Lower lobe of right lung (tissue), 2 donors: ENCODE measurements around the gene TMEM184C. TPM values are rescaled to one million over a fixed set of nuclear protein-coding genes. Genes with fewer than 3 reads are reported as not detected.

Experiments used
- ATAC-seq, 2 donors: fragments of 200-7000 bp; cut with Tn5 transposase; one replicate each; pipeline ENCODE4 v1.9.1; 2020 to 2022; ENCODE audit warnings: mild to moderate bottlenecking in 2 of 2, moderate library complexity in 2 of 2
- DNase-seq: peaks from one replicate; pipeline ENCODE4 v3.0.0-alpha.2; 2020
- H3K27ac ChIP-seq: fragments of 200-600 bp; one replicate; pipeline ENCODE4 v1.8.0; 2022
- H3K27me3 ChIP-seq: fragments of 200-600 bp; one replicate; pipeline ENCODE4 v1.8.0; 2022; ENCODE audit warnings: low read depth
- H3K36me3 ChIP-seq: fragments of 200-600 bp; one replicate; pipeline ENCODE4 v1.8.0; 2022; ENCODE audit warnings: mild to moderate bottlenecking
- H3K4me1 ChIP-seq: fragments of 200-600 bp; one replicate; pipeline ENCODE4 v1.8.0; 2022
- H3K4me3 ChIP-seq: fragments of 200-600 bp; one replicate; pipeline ENCODE4 v1.8.0; 2022; ENCODE audit warnings: mild to moderate bottlenecking
- H3K9me3 ChIP-seq: fragments of 200-600 bp; one replicate; pipeline ENCODE4 v1.8.0; 2022
- intact Hi-C: fragments of 100-400 bp; cut with DNase I; formaldehyde crosslinking; loops from one replicate; pipeline ENCODE4 v1.11.0; 2022
- total RNA-seq: library from RNA; stranded (reverse); fragmentation: NEBNext Ultra II Directional; extraction: Animal tissue kit (Norgen Biotek cat#: 25700); gene quantifications from one replicate; pipeline ENCODE4 v1.2.1, GENCODE V29; 2021
- TF ChIP-seq, protein P1 (sequence below): fragments of 200-600 bp; IDR thresholded peaks from one replicate; pipeline ENCODE4 v1.8.0; 2022; ENCODE audit warnings: antibody characterized with exemption, mild to moderate bottlenecking
- donor health status: DM: no; HTN: yes; CAD: no; lungs with severe emphysema.

TMEM184C gene
- total RNA-seq, 1 donor from 2014 or later, result 29.2 TPM

GRCh38 chr4:147578593-147578992, 38.6 kb upstream of the TMEM184C start:
- H3K36me3 ChIP-seq, result no peaks in the 10 kb centered on the region
- ATAC-seq (no peak), DNase-seq (no peak)
- H3K27ac ChIP-seq, result no peak overlapping the region
- no peaks in the 10 kb centered on the region for H3K9me3 ChIP-seq
- no peak overlapping the region for H3K4me3 ChIP-seq
- H3K27me3 ChIP-seq, result no peaks in the 10 kb centered on the region
- no peaks in the 10 kb centered on the region for H3K4me1 ChIP-seq
- intact Hi-C loops, result no loop called here
- TF ChIP-seq, protein P1, sequence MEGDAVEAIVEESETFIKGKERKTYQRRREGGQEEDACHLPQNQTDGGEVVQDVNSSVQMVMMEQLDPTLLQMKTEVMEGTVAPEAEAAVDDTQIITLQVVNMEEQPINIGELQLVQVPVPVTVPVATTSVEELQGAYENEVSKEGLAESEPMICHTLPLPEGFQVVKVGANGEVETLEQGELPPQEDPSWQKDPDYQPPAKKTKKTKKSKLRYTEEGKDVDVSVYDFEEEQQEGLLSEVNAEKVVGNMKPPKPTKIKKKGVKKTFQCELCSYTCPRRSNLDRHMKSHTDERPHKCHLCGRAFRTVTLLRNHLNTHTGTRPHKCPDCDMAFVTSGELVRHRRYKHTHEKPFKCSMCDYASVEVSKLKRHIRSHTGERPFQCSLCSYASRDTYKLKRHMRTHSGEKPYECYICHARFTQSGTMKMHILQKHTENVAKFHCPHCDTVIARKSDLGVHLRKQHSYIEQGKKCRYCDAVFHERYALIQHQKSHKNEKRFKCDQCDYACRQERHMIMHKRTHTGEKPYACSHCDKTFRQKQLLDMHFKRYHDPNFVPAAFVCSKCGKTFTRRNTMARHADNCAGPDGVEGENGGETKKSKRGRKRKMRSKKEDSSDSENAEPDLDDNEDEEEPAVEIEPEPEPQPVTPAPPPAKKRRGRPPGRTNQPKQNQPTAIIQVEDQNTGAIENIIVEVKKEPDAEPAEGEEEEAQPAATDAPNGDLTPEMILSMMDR, result no peak

DNA sequence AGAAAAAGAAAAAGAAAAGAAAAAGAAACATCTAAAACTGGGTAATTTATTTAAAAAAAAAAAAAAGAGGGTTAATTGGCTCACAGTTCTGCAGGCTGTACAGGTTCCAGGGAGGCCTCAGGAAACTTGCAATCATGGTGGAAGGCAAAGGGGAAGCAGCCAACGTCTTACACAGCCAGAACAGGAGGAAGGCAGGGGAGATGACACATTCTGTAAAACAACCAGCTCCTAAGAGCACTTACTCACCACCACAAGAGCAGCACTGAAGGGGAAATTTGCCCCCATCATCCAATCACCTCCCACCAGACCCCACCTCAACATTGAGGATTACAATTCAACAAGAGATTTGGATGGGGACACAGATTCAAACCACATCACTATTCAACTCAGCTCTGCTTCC, 36.8 kb upstream of the TMEM184C start:
- no peaks in the 10 kb centered on the region for H3K36me3 ChIP-seq
- H3K4me3 ChIP-seq, result no peak overlapping the region
- no peak for ATAC-seq
- H3K27ac ChIP-seq, result no peak overlapping the region
- TF ChIP-seq, protein P1, result no peak
- intact Hi-C loops, result no loop called here
- no peak for DNase-seq
- no peaks in the 10 kb centered on the region for H3K4me1 ChIP-seq
- H3K27me3 ChIP-seq, result no peaks in the 10 kb centered on the region
- H3K9me3 ChIP-seq, result no peaks in the 10 kb centered on the region

- no peak for ATAC-seq
- intact Hi-C loops, result no loop called here
Observed at GRCh38 chr4:147581606-147582350, 35.4 kb upstream of the TMEM184C start.

DNA sequence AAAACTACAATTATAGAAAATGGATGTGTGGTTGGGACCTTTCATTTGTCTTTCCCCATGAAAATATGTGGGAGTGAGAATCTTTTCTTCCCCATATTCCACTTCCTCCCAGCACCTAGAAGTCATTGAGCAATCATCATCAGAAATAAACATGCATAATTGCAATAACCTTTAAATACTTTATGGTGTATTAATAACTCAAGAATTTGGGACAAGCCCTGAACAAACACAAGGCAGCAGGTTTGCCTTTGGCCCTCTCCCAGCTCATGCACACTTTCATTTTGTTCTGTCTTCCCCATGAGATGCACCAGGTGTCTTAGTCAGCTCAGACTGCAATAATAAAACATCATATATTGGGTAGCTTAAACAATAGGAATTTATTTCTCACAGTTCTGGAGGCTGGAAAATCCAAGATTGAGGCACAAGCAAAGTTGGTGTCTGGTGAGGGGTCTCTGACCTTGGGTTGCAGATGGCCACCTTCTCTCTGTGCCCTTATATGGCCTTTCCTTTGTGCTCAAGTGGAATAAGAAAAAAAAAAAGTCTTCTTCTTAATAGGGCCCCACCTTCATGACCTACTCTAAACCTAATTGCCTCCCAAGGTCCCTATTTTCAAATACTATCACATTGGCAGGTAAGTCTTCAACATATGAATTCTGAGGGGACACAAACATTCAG, 34.7 kb upstream of the TMEM184C start:
- Histone ChIP-seq H3K4me1 (no peaks in the 10 kb centered on the region), H3K27ac (no peak overlapping the region), H3K36me3 (no peaks in the 10 kb centered on the region), H3K9me3 (no peaks in the 10 kb centered on the region), H3K4me3 (no peak overlapping the region), H3K27me3 (no peaks in the 10 kb centered on the region)
- intact Hi-C loops, result no loop called here
- TF ChIP-seq, protein P1, result no peak
- ATAC-seq, result no peak
- no peak for DNase-seq

More at GRCh38 chr4:147581606-147582350, 35.4 kb upstream of the TMEM184C start:
- TF ChIP-seq, protein P1, result no peak
- no peaks in the 10 kb centered on the region for H3K36me3 ChIP-seq
- H3K9me3 ChIP-seq, result no peaks in the 10 kb centered on the region
- H3K4me3 ChIP-seq, result no peak overlapping the region
- no peak overlapping the region for H3K27ac ChIP-seq
- DNase-seq, result no peak
- no peaks in the 10 kb centered on the region for H3K27me3 ChIP-seq
- H3K4me1 ChIP-seq, result no peaks in the 10 kb centered on the region

- H3K36me3 ChIP-seq, result no peaks in the 10 kb centered on the region
- intact Hi-C loops, result no loop called here
- H3K27ac ChIP-seq, result no peak overlapping the region
- TF ChIP-seq, protein P1, result no peak
- H3K9me3 ChIP-seq, result no peaks in the 10 kb centered on the region
- no peaks in the 10 kb centered on the region for H3K27me3 ChIP-seq
- ATAC-seq (no peak), DNase-seq (no peak)
- H3K4me1 ChIP-seq, result no peaks in the 10 kb centered on the region
- no peak overlapping the region for H3K4me3 ChIP-seq
Observed at GRCh38 chr4:147583876-147584275, 33.3 kb upstream of the TMEM184C start.
